HEK293 (cell line): ENCODE measurements around the gene LTC4S.

Experiments
- BCL6B ChIP-seq: fragments of 450-650 bp; formaldehyde crosslinking; IDR thresholded peaks from 2 replicates; pipeline ENCODE4 v1.5.1; 2017; ENCODE audit warnings: missing biosample characterization, missing genetic modification characterization
- CTCF ChIP-seq: fragments of 450-650 bp; formaldehyde crosslinking; IDR thresholded peaks from 2 replicates; pipeline ENCODE4 v1.5.1; 2016; ENCODE audit warnings: missing biosample characterization, missing genetic modification characterization
- ELK4 ChIP-seq: IDR thresholded peaks from 2 replicates; pipeline ENCODE4 v1.6.1; 2011; ENCODE audit warnings: mild to moderate bottlenecking, low read depth, low read length, borderline replicate concordance
- MYNN ChIP-seq: fragments of 450-650 bp; formaldehyde crosslinking; IDR thresholded peaks from 2 replicates; pipeline ENCODE4 v1.5.1; 2016; ENCODE audit warnings: missing biosample characterization, missing genetic modification characterization, borderline replicate concordance
- OVOL3 ChIP-seq: fragments of 450-650 bp; formaldehyde crosslinking; IDR thresholded peaks from 2 replicates; pipeline ENCODE4 v1.5.1; 2016; ENCODE audit warnings: missing biosample characterization, missing genetic modification characterization
- PRDM4 ChIP-seq: fragments of 450-650 bp; formaldehyde crosslinking; IDR thresholded peaks from 2 replicates; pipeline ENCODE4 v1.5.1; 2017; ENCODE audit warnings: missing biosample characterization, missing genetic modification characterization
- ZBTB49 ChIP-seq: fragments of 450-650 bp; formaldehyde crosslinking; IDR thresholded peaks from 2 replicates; pipeline ENCODE4 v1.5.1; 2016; ENCODE audit warnings: missing biosample characterization, missing genetic modification characterization, low read depth
- ZNF280D ChIP-seq: fragments of 450-650 bp; formaldehyde crosslinking; IDR thresholded peaks from 2 replicates; pipeline ENCODE4 v1.5.1; 2016; ENCODE audit warnings: missing biosample characterization, missing genetic modification characterization
- ZNF350 ChIP-seq: fragments of 450-650 bp; formaldehyde crosslinking; IDR thresholded peaks from 2 replicates; pipeline ENCODE4 v1.5.0; 2017; ENCODE audit warnings: missing biosample characterization, mild to moderate bottlenecking, missing genetic modification characterization
- ZNF510 ChIP-seq: fragments of 450-650 bp; formaldehyde crosslinking; IDR thresholded peaks from 2 replicates; pipeline ENCODE4 v1.5.1; 2018; ENCODE audit warnings: mild to moderate bottlenecking, missing genetic modification characterization, missing biosample characterization; ENCODE audit not compliant: insufficient replicate concordance
- ZNF777 ChIP-seq: fragments of 450-650 bp; formaldehyde crosslinking; IDR thresholded peaks from 2 replicates; pipeline ENCODE4 v1.5.1; 2017; ENCODE audit warnings: missing biosample characterization, missing genetic modification characterization, borderline replicate concordance

- TF ChIP-seq CTCF (tag by site-specific recombination) (no peak), BCL6B (tag by site-specific recombination) (no peak), ZBTB49 (tag by site-specific recombination) (no peak), ZNF280D (tag by site-specific recombination) (no peak), ZNF510 (no peak), OVOL3 (tag by site-specific recombination) (no peak), MYNN (tag by site-specific recombination) (no peak), ZNF350 (tag by site-specific recombination) (no peak), ZNF777 (tag by site-specific recombination) (no peak), ELK4 (no peak), PRDM4 (tag by site-specific recombination) (no peak)
These were observed 15.2 kb upstream of the LTC4S start for GRCh38 chr5:179778591-179778990.
